GM12801 (cell line): ENCODE measurements around the gene PHACTR4.

Source experiments
- TF ChIP-seq, protein P1 (sequence below): IDR thresholded peaks from one replicate; pipeline ENCODE4 v1.5.1; 2011; ENCODE audit warnings: control low read depth; ENCODE audit not compliant: insufficient read length; ENCODE audit errors: extremely low read depth

PHACTR4 gene

GRCh38 chr1:28338897-28339296 lies 30.6 kb upstream of the PHACTR4 start:
- TF ChIP-seq, protein P1, sequence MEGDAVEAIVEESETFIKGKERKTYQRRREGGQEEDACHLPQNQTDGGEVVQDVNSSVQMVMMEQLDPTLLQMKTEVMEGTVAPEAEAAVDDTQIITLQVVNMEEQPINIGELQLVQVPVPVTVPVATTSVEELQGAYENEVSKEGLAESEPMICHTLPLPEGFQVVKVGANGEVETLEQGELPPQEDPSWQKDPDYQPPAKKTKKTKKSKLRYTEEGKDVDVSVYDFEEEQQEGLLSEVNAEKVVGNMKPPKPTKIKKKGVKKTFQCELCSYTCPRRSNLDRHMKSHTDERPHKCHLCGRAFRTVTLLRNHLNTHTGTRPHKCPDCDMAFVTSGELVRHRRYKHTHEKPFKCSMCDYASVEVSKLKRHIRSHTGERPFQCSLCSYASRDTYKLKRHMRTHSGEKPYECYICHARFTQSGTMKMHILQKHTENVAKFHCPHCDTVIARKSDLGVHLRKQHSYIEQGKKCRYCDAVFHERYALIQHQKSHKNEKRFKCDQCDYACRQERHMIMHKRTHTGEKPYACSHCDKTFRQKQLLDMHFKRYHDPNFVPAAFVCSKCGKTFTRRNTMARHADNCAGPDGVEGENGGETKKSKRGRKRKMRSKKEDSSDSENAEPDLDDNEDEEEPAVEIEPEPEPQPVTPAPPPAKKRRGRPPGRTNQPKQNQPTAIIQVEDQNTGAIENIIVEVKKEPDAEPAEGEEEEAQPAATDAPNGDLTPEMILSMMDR: no peak

GRCh38 chr1:28339551-28339950 lies 30.0 kb upstream of the PHACTR4 start:
- TF ChIP-seq, protein P1: no peak

DNA sequence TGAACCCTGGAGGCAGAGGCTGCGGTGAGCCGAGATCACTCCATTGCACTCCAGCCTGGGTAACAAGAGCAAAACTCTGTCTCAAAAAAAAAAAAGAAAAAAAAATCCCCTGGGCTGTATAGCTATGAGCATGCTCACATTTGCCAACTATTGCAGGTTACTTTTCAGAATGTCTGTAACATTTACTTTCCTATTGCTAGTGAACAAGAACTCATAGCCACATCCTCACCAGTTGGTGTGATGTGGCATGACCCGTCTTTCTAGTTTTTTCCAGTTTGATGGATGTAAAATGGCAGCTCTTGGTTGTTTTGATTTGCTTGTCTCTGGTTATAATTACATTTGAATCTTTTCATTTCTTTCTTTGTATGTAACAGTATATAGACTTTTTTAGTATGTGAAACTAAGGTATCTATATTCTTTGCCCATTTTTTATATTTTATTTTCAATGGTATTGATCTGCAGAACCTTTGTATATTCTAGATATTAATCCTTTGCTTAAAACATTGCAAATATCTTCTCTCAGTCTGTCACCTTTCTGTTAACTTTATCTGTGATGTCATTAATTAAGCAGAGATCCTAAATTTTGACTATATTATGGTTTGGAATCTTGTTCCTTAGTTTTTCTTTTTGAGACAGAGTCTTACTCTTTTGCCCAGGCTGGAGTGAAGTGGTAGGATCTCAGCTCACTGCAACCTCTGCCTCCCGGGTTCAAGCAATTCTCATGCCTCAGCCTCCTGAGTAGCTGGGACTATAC lies 29.1 kb upstream of the PHACTR4 start:
- TF ChIP-seq, protein P1: no peak

GRCh38 chr1:28341591-28341990 lies 27.9 kb upstream of the PHACTR4 start:
- TF ChIP-seq, protein P1: no peak

GRCh38 chr1:28343405-28343804 lies 26.1 kb upstream of the PHACTR4 start:
- TF ChIP-seq, protein P1: no peak

GRCh38 chr1:28354121-28354520 lies 15.4 kb upstream of the PHACTR4 start:
- TF ChIP-seq, protein P1: no peak

GRCh38 chr1:28358716-28359115 lies 10.8 kb upstream of the PHACTR4 start:
- TF ChIP-seq, protein P1: no peak
